Glomerular endothelial cell (primary cell): ENCODE measurements around the gene DCHS2. TPM values are rescaled to one million over a fixed set of nuclear protein-coding genes. Genes with fewer than 3 reads are reported as not detected.

Source experiments
- DNase-seq: peaks from one replicate; pipeline ENCODE4 v3.0.0-alpha.2; 2011; ENCODE audit warnings: low read depth, low spot score; ENCODE audit errors: extremely low read depth
- total RNA-seq: library from RNA; depleted of rRNA; stranded (reverse); fragments of >200 nt; gene quantifications from 2 replicates; pipeline ENCODE4 v1.2.3, GENCODE V29; 2015

The DCHS2 gene, protein sequence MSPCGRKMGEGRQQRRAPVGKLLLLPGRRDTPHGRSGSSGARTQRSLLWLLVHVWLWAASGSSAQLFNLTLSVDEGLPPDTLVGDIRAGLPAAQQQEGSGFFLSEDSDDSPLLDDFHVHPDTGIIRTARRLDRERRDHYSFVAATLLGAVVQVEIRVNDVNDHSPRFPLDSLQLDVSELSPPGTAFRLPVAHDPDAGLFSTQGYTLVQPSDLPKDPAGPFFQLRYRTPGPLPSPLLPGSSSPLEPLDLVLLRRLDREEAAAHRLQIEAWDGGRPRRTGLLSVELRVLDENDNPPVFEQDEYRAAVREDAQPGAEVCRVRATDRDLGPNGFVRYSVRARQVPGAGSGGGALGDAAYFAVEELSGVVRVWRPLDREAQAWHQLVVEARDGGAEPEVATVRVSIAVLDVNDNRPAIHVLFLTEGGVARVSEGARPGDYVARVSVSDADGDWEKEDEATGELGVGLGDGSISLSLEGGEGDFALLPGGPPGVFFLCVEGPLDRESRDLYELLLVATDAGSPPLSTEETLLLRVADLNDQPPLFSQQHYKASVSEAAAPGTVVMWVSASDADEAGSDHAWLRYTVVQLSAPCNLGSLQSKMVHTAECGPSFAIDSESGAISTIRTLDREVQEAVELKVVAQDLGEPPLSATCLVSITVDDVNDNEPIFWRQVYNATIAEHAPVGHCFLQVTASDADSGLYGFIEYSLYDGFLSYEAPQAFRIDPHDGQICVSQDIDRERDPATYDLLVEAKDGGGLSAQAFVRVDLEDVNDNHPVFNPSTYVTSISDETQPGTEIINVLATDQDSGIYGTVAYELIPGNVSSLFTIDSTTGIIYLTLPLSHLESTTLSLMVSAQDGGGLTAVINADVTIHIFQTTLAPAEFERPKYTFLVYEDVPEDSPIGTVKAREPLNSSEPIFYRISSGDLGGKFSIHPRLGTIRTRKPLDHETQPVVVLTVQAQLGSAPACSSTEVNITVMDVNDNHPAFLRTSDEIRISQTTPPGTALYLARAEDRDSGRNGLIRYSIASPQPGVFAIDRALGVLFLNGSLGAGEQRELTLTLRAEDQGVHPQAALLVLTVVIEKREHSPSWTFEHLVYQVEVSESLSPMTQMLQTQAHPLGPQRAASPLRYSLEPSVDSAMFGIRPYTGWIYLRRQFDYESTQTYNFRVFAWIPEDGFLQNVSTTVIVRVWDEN (N-terminal part only)
- total RNA-seq, result not detected in 2 replicates

DNA sequence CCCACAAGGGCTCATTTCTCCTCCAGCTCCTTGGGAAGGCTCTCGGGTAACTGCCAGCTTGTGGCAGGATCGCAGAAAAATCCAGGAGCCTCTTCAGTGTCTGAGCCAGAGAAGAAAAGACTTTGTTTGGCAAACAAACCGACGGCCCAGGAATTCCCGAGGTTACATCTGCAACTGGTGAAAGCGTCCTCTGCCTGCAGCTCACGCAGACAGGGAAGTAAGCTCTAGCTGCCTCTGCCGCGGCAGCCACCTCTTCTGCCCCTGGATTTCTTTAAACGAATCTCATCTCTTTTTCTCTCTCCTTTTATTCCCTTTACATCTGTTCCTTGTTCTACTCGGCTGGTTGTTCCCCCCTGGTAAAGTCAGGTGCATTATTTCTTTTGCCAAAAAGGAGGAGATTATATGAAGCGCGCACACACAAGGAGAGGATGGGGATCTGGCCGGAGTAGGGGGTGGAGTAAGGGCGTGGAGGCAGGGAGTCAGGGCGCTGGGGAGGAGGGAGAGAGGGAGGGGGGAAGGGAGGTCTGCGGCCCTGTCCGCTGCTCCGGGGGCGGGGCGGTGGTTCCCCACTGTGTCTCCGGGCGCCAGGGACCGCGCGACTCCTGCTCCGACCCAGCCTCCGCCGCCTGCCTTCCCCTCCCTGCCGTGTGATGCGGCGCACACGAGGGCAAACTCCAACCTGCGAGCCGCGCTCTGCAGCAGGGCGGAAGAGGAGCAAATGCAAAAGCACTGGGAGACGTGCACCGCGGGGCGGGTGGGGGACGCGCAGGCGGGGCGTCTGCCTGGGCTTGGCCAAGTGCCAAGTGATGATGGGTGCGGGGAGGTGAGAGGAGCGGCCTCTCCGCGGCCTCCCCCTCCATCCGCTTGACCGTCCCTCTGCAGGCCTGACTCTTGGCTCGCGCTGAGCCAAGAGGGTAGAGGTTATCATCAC, at the start of gene DCHS2:
DCHS2 (minus strand) TSS at position 459 of the 931 bp plus-strand sequence; CDS start at position 15, 444 bp downstream.
- no peak for DNase-seq

DNA sequence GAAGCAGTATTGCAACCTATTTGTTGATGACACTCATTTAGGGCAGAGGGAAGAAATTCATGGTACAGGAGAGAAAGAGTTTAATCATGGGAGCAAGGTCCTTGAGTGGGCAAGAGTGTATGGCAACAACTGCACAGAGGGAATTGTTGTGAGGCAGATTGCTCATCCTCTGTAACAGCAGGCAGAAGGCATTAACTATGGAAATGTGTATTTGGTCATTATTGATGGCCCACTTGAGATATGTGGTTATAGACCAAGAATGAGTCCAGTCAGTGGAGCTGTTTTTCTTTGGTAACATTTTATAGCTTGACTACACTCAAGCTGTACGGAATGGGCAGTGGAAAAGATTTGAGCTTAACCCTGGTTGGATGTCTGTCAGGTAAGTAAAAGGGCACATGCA, 42.7 kb upstream of the DCHS2 start:
- DNase-seq, result no peak

DNA sequence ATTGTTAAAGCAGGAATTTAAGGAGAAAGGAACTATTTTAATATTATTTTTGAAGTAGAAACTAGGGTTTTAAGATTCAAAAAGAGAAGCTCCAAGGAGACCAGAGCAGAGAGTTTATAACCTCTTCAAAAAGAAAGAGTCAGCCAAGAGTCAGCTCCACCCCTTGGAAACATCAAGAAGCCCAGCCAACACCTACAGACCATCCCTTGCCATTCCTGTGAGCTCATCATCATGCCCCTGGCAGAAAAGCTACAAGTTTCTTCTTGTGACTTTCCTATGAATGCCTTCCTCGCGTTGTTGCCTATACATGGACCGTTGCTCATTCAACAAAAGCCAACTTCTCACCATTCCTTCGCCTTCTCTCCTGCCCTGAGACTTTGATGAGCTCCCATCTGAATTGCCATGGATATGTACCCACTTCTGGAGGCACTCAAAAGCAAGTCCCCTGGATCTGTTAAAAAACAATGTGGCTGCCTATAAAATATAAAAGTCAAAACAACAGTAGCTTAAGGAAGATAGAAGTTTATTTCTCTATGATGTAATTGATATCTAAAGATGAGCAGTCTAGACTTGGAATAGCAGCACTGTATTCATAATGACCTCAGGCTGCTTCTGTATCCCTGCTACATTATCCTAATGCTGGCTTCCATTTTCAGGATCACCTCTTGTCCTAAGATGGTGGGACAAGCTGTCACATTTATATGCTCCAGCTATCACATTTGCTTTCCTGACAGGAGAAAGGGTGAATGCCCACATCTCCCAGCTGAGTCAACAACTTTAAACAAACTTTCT, 38.3 kb upstream of the DCHS2 start:
- DNase-seq, result no peak

GRCh38 chr4:154528869-154529268, 37.3 kb upstream of the DCHS2 start:
- no peak for DNase-seq

- no peak for DNase-seq
Observed at GRCh38 chr4:154527308-154527707, 35.7 kb upstream of the DCHS2 start.

GRCh38 chr4:154526151-154526550, 34.6 kb upstream of the DCHS2 start:
- DNase-seq, result no peak

DNA sequence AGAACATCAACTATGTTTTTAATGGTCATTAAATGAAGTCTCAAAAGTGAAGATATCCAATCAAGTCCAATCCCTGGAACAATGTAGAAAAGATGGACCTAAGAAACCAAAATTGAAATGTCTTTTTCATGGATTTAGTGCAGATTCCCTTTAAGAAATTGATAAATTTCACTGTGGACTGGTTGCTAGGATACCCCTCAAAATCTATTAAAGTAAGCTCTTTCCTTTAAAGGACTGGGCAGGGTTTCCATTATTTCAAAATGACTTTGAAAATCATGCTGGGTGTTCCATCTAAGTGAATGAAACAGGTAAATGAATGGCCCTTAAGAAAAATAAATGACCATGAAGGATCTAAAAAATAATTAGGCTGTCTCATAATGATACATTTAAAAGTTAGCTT, 30.0 kb upstream of the DCHS2 start:
- DNase-seq, result no peak

DNA sequence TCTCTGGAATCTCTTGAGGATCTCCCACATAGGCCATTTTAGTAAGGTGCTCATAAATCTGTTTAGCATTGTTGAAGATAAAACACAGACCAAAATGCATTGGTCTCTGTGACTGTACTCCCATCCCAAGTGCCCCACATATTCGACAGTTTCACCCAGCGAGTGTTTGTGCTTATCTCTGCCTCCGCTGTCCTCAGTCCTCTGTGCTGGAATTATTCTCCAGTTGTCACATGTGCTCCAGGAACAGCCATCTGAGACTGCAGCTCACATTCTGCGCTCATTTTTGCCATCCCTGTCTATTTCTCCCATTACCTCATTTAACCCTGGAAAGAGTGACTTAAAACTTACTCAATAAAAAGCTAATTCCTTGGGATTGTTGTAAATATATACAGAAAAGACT, 27.6 kb upstream of the DCHS2 start:
- DNase-seq, result no peak

GRCh38 chr4:154517591-154517990, 26.0 kb upstream of the DCHS2 start:
- no peak for DNase-seq

GRCh38 chr4:154516318-154517029, 24.9 kb upstream of the DCHS2 start:
- DNase-seq, result no peak

DNA sequence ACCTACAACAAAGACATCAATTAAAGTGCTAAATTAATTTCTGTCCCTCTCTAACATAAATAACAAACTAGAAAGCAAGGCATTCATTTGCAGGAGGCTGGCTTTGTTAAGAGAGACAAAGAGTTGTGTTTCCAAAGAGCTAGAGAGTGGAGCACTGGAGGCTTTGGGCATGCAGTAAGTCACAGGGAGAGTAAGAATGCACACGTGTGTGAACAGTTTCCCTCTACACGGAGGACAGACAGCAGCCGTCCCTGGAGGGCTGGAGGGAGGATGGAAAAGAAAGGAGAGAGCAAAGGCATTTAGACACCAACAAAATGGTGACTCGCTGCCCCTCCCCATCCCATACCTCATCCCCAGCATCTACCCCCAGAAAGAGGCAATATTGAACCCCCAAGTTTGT, 20.4 kb upstream of the DCHS2 start:
- no peak for DNase-seq

DNA sequence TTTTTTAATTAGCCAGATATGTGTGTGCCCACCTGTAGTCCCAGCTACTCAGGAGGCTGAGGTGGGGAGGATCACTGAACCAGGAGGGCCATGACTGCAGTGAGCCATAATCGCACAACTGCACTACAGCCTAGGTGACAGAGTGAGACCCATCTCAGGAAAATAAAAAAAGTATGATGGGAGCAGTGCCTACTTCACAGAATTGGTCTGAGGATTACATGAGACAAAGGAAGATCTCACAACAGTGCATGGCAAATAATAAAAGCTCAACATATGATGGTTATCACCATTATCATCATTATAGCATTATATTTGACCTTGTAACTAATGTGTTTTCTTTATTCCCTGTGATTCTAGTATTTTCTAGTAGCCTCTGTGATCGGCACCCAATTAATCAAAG, 19.9 kb upstream of the DCHS2 start:
- DNase-seq, result no peak

GRCh38 chr4:154507156-154507555, 15.6 kb upstream of the DCHS2 start:
- no peak for DNase-seq

DNA sequence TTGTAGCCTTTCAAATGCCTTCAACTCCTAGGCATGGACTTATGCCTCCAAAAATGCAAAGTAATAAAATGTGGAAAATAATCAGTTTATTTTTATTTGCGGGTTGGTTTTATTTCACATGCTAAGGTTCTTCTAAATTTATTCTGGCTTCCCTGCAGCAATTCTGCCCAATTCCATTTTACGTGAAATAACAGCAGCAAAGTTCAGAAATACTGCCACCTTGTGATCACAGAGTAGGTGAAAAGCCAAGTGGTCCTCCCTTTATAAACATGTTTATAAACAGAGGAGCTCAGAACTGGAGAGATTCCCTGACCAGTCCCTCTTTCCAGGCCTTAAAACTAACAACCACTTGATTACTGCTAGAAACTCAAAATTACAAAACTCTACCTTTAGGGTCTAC, 14.7 kb upstream of the DCHS2 start:
- DNase-seq, result no peak

GRCh38 chr4:154503598-154503997, 12.0 kb upstream of the DCHS2 start:
- no peak for DNase-seq

- DNase-seq, result no peak
Observed at GRCh38 chr4:154502111-154502510, 10.5 kb upstream of the DCHS2 start.

GRCh38 chr4:154497889-154498288, 6.3 kb upstream of the DCHS2 start:
- DNase-seq, result no peak

- no peak for DNase-seq
Observed at GRCh38 chr4:154495867-154496266, 4.3 kb upstream of the DCHS2 start.

GRCh38 chr4:154492288-154492687, 689 bp upstream of the DCHS2 start:
- DNase-seq, result no peak
